Caco-2 (cell line): Measurements from ENCODE around the gene KLHL2. TPM values are rescaled to one million over a fixed set of nuclear protein-coding genes. Genes with fewer than 3 reads are reported as not detected.

ENCODE experiments used
- BruUV-seq: library from RNA; stranded (reverse); fragments of 400-500 nt; replicated peaks from 2 replicates; lab custom pipeline; 2021; lab: Mats Ljungman, UMichigan
- CTCF ChIA-PET: fragments of 300-600 bp; sonication (Branson Sonifier 250); formaldehyde crosslinking; loops from one replicate; lab custom pipeline; 2022; ENCODE audit warnings: antibody characterized with exemption; lab: Charles Lee
- POLR2A ChIA-PET: fragments of 300-600 bp; sonication (Branson Sonifier 250); formaldehyde crosslinking; loops from one replicate; lab custom pipeline; 2022; ENCODE audit warnings: antibody characterized with exemption; lab: Charles Lee
- DNase-seq, 2 experiments: peaks; one replicate each; pipeline versions ENCODE4 v3.0.0 to v3.0.0-alpha.2; 2020 to 2022
- H3K27me3 ChIP-seq: replicated peaks from 2 replicates; pipeline ENCODE4 v1.6.0; 2011; ENCODE audit warnings: low read length; ENCODE audit not compliant: control insufficient read depth, insufficient read depth
- H3K36me3 ChIP-seq: 2 replicates; pipeline ENCODE4 v1.5.1; 2011; ENCODE audit warnings: low read length; ENCODE audit not compliant: control insufficient read depth, insufficient read depth
- H3K4me1 ChIP-seq: fragments of 250-450 bp; sonication (Bioruptor Pico); 2 replicates; pipeline ENCODE4 v1.5.1; 2020; ENCODE audit warnings: mild to moderate bottlenecking
- H3K4me3 ChIP-seq: 2 replicates; pipeline ENCODE4 v1.5.1; 2011; ENCODE audit warnings: low read depth, mild to moderate bottlenecking, control low read depth, low read length
- H3K9me3 ChIP-seq: fragments of 250-450 bp; sonication (Bioruptor Pico); 2 replicates; pipeline ENCODE4 v1.5.1; 2020; ENCODE audit warnings: mild to moderate bottlenecking, moderate library complexity
- H3K27ac Mint-ChIP-seq: one replicate; pipeline ENCODE4 v1.8.0; 2022; ENCODE audit warnings: mixed read lengths; ENCODE audit not compliant: unreplicated experiment
- H3K27me3 Mint-ChIP-seq: one replicate; pipeline ENCODE4 v1.8.0; 2022; ENCODE audit warnings: mixed read lengths; ENCODE audit not compliant: insufficient read depth, unreplicated experiment
- H3K36me3 Mint-ChIP-seq: one replicate; pipeline ENCODE4 v1.8.0; 2022; ENCODE audit warnings: mild to moderate bottlenecking, mixed read lengths; ENCODE audit not compliant: insufficient read depth, unreplicated experiment
- H3K4me1 Mint-ChIP-seq: one replicate; pipeline ENCODE4 v1.8.0; 2022; ENCODE audit warnings: low read depth, mixed read lengths; ENCODE audit not compliant: unreplicated experiment
- H3K4me3 Mint-ChIP-seq: one replicate; pipeline ENCODE4 v1.8.0; 2022; ENCODE audit warnings: mild to moderate bottlenecking, moderate library complexity, mixed read lengths; ENCODE audit not compliant: unreplicated experiment
- H3K9me3 Mint-ChIP-seq: one replicate; pipeline ENCODE4 v1.8.0; 2022; ENCODE audit warnings: mixed read lengths; ENCODE audit not compliant: unreplicated experiment
- CTCF ChIP-seq, 2 experiments: fragments of 200-600 bp in 1 of 2; IDR thresholded peaks; 1 replicate in 1 of 2; 2 replicates in 1 of 2; pipeline versions ENCODE4 v1.5.1 to v1.8.0; 2011 to 2022; ENCODE audit warnings: antibody characterized with exemption in 1 of 2, control low read depth in 1 of 2, inconsistent platforms in 1 of 2, low read depth in 1 of 2, low read length in 1 of 2, mild to moderate bottlenecking in 1 of 2, moderate library complexity in 1 of 2; ENCODE audit not compliant: insufficient read depth in 1 of 2, severe bottlenecking in 1 of 2, unreplicated experiment in 1 of 2
- intact Hi-C: fragments of 100-400 bp; cut with micrococcal nuclease; formaldehyde crosslinking; loops from one replicate; pipeline ENCODE4 v1.10.0; 2022; ENCODE audit not compliant: unreplicated experiment
- total RNA-seq: library from RNA; stranded (reverse); gene quantifications from 2 replicates; pipeline ENCODE4 v1.2.3, GENCODE V29; 2022

Gene KLHL2
- total RNA-seq, 1 experiment from 2014 or later, result 15.9 TPM

GRCh38 chr4:165312506-165312905, 105.1 kb downstream of the KLHL2 start:
- TF ChIP-seq CTCF (IDR thresholded peaks at IDR 0.05; ENCODE audit: insufficient read depth in 1 of 2, low read depth in 1 of 2, low read length in 1 of 2, severe bottlenecking in 1 of 2, unreplicated experiment in 1 of 2), result no peak
- DNase-seq, result no peak
- ChIA-PET CTCF (no interaction called here), POLR2A (no interaction called here)
- no peaks in the 10 kb centered on the region for H3K27me3 ChIP-seq
- Mint-ChIP-seq H3K36me3 (no peaks in the 10 kb centered on the region), H3K27me3 (no peaks in the 10 kb centered on the region), H3K4me3 (no peak overlapping the region), H3K27ac (no peak overlapping the region), H3K9me3 (no peaks in the 10 kb centered on the region), H3K4me1 (peaks cover 8% of the 10 kb centered on the region)
- intact Hi-C loops, result no loop called here
- H3K4me3 ChIP-seq, result no peak overlapping the region
- H3K4me1 ChIP-seq, result no peaks in the 10 kb centered on the region
- no TSS peak for BruUV-seq
- no peaks in the 10 kb centered on the region for H3K9me3 ChIP-seq
- no peaks in the 10 kb centered on the region for H3K36me3 ChIP-seq

- Mint-ChIP-seq H3K36me3 (no peaks in the 10 kb centered on the region), H3K27ac (no peak overlapping the region), H3K4me3 (no peak overlapping the region), H3K4me1 (no peaks in the 10 kb centered on the region), H3K9me3 (no peaks in the 10 kb centered on the region), H3K27me3 (no peaks in the 10 kb centered on the region)
- no peaks in the 10 kb centered on the region for H3K9me3 ChIP-seq
- POLR2A ChIA-PET, result no interaction called here
- H3K4me1 ChIP-seq, result no peaks in the 10 kb centered on the region
- BruUV-seq, result no TSS peak
- intact Hi-C loops, result no loop called here
- H3K36me3 ChIP-seq, result no peaks in the 10 kb centered on the region
- CTCF ChIA-PET, result no interaction called here
- no peak for DNase-seq
- no peak for TF ChIP-seq CTCF (IDR thresholded peaks at IDR 0.05; ENCODE audit: insufficient read depth in 1 of 2, low read depth in 1 of 2, low read length in 1 of 2, severe bottlenecking in 1 of 2, unreplicated experiment in 1 of 2)
- no peaks in the 10 kb centered on the region for H3K27me3 ChIP-seq
- H3K4me3 ChIP-seq, result no peak overlapping the region
Measured at GRCh38 chr4:165319030-165319429, 111.7 kb downstream of the KLHL2 start.

GRCh38 chr4:165319509-165319908, 112.1 kb downstream of the KLHL2 start:
- no peaks in the 10 kb centered on the region for H3K9me3 ChIP-seq
- H3K4me1 ChIP-seq, result no peaks in the 10 kb centered on the region
- no peaks in the 10 kb centered on the region for H3K36me3 ChIP-seq
- no peak overlapping the region for H3K4me3 ChIP-seq
- no peaks in the 10 kb centered on the region for H3K27me3 ChIP-seq
- BruUV-seq, result no TSS peak
- Mint-ChIP-seq H3K27me3 (no peaks in the 10 kb centered on the region), H3K36me3 (no peaks in the 10 kb centered on the region), H3K4me3 (no peak overlapping the region), H3K9me3 (no peaks in the 10 kb centered on the region), H3K4me1 (no peaks in the 10 kb centered on the region), H3K27ac (no peak overlapping the region)
- no peak for DNase-seq
- ChIA-PET POLR2A (no interaction called here), CTCF (no interaction called here)
- intact Hi-C loops, result no loop called here
- no peak for TF ChIP-seq CTCF (IDR thresholded peaks at IDR 0.05; ENCODE audit: insufficient read depth in 1 of 2, low read depth in 1 of 2, low read length in 1 of 2, severe bottlenecking in 1 of 2, unreplicated experiment in 1 of 2)
